ENCODE data around the gene PTGER1. TPM values are rescaled to one million over a fixed set of nuclear protein-coding genes. Genes with fewer than 3 reads are reported as not detected.

PTGER1 gene
- 0.79 and 1.7 TPM in 2 replicates for total RNA-seq

GRCh38 chr19:14475251-14476073, at the start of gene PTGER1:
TSS of gene PTGER1 (minus strand) at chr19:14475354. CDS start at chr19:14474320, 1,034 bp downstream.

GRCh38 chr19:14517840-14518505, 42.8 kb upstream of the PTGER1 start, which contains the start of gene DNAJB1:
TSS of gene DNAJB1 (minus strand) at chr19:14518397. CDS start at chr19:14518349, 48 bp downstream.

DNA sequence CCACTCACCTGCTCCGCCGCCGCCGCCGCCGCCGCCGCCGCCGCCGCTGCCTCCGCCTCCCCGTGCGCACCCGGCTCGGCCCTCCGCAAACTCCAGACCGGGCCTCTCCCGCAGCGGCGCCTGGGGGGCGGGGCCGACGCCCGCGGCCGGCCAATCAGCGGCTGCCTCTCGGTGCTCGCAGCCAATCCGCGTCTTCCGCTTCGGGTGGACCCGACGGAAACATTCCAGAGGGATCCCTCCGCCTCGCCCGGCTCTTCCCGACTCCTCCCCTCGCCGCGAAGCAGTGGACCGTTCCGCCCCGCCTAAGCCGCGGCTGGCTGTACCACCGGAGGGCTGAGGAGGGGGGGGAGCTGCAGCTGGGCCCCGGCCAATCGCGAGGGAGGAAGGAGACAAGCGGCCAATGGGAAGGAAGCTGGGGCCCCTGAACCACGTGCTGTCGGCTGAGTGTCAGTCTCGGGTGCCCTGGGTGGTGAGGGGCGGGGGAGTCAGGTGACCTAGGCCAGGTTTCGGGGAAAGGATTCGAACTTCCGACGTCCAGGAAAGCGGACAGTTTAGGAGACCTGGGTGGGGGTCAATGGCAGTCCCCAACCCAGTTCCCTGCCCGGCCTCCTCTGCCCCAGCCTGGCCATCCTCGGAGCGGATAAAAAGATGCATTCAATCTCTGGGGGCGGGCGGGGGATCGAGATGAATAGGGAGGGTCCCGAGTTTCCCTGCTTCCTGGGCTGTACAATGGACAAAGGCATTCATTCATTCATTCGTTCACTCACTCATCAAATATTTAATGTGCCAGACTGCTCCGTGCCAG, 21.1 kb upstream of the PTGER1 start, which contains the start of gene GIPC1:
Gene GIPC1 (minus strand): TSS at position 99 of the 805 bp plus-strand sequence. CDS start 13,151 bp downstream, outside the sequence.

DNA sequence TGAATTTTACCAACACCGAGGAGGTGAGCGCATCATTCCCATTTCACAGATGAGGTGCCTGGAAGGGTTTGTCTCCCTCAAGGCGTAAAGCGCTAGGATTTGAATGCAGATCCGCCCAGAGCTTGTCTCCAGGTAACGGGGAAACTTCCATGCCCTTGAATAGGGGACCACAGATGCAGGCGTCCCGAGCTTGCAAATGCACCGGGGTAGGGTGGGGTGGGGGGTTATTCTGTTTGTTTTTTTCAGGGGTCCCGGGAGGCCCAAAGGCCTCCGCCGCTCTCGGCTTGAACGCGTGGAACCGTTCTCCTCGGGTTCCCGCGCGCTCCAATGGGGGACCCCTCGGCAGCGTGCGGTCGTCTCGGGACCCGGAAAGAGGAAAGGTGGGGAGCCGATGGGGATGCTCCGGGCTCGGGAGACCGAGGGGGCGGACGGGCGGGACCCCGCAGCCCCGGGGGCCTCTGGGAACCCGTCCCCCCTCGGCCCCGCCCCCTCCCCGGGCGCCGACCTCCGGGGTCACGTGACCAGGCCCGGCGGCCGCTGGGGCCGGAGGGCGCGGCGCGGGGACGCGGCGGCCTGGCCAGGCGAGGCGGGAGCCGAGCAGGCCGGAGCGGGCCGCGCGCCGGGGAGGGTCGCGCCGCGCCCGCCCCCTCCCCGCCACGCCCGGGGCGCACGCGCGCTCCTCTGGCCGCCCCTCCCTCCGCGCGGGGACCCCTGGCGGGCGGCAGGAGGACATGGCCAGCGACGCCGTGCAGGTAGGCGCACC, 42.2 kb downstream of the PTGER1 start, which contains the start of gene PKN1:
Gene PKN1 (plus strand): TSS at position 516 of the 763 bp plus-strand sequence. CDS start 216 bp downstream, at position 732.

Small RNA genes within 50 kb of the gene (small RNA-seq; reads per million reads assigned to genes)
- not detected for gene SNRPGP15

Other genes with a start within 250 kb of the PTGER1 start
- gene ADGRE5, start 93.9 kb downstream of the PTGER1 start, total RNA-seq: 16.1 and 30.7 TPM in 2 replicates
- 22.0 and 59.6 TPM in 2 replicates for gene DDX39A, start 56.0 kb downstream of the PTGER1 start, total RNA-seq
- 5.6 and 7.9 TPM in 2 replicates for gene PKN1, start 42.0 kb downstream of the PTGER1 start, total RNA-seq
- gene GIPC1, start 20.8 kb upstream of the PTGER1 start, total RNA-seq: 203 and 316 TPM in 2 replicates
- gene DNAJB1, start 43.0 kb upstream of the PTGER1 start, total RNA-seq: 166 and 209 TPM in 2 replicates
- 69.9 and 111 TPM in 2 replicates for gene TECR, start 54.2 kb upstream of the PTGER1 start, total RNA-seq
- gene NDUFB7, start 96.7 kb upstream of the PTGER1 start, total RNA-seq: 258 and 369 TPM in 2 replicates
- not detected in 2 replicates for gene CLEC17A, start 107.7 kb upstream of the PTGER1 start, total RNA-seq
- gene ADGRE3, start 199.5 kb upstream of the PTGER1 start, total RNA-seq: not detected in 2 replicates
- 12.5 and 13.3 TPM in 2 replicates for gene ZNF333, start 214.7 kb upstream of the PTGER1 start, total RNA-seq

All from placental epithelial cell (primary cell).